K562 (cell line): Measurements from ENCODE around the gene FILIP1. TPM values are rescaled to one million over a fixed set of nuclear protein-coding genes. Genes with fewer than 3 reads are reported as not detected.

Experiments
- ATAC-seq: fragments of 200-7000 bp; cut with Tn5 transposase; 3 replicates; pipeline ENCODE4 v1.9.1; 2020; ENCODE audit warnings: moderate library complexity
- BruUV-seq: library from RNA; stranded (reverse); fragments of 400-500 nt; replicated peaks from 2 replicates; lab custom pipeline; 2021; lab: Mats Ljungman, UMichigan
- CTCF ChIA-PET: fragments of 300-600 bp; formaldehyde crosslinking; extraction: SDS; loops from one replicate; lab custom pipeline; 2021; ENCODE audit warnings: low intra/inter-chr PET ratio; lab: Yijun Ruan, JAX
- POLR2A ChIA-PET: fragments of 300-600, 350-650 bp; sonication (Branson Sonifier 250); formaldehyde crosslinking; extraction: SDS; loops from one replicate; lab custom pipeline; 2021; ENCODE audit warnings: antibody characterized with exemption, inconsistent platforms; lab: Yijun Ruan, JAX
- DNase-seq, 4 experiments: peaks; one replicate each; pipeline versions ENCODE4 v3.0.0 to v3.0.0-alpha.2; 2011 to 2018; ENCODE audit warnings: low spot score in 3 of 4, mixed read lengths in 3 of 4; ENCODE audit errors: extremely low read depth in 1 of 4
- FAIRE-seq: peaks from 2 replicates; lab custom pipeline; 2011; peaks lifted over from hg19 to GRCh38; lab: Jason Lieb, UNC
- H2AFZ ChIP-seq: 2 replicates; pipeline ENCODE4 v1.6.0; 2011; ENCODE audit warnings: low read depth, low read length, control low read depth, inconsistent platforms
- H3K27ac ChIP-seq: fragments of 200-600 bp; 3 replicates; pipeline ENCODE4 v1.8.0; 2011; ENCODE audit warnings: low read depth, mild to moderate bottlenecking, control low read depth, inconsistent platforms, low read length, moderate library complexity, mixed read lengths; ENCODE audit errors: extremely low read depth
- H3K27me3 ChIP-seq, 2 experiments: fragments of 300-600 bp in 1 of 2; 2 replicates in 1 of 2; 3 replicates in 1 of 2; pipeline versions ENCODE4 v1.6.0 to v1.8.0; 2011; ENCODE audit warnings: inconsistent platforms in 2 of 2, low read length in 2 of 2, mild to moderate bottlenecking in 1 of 2, mixed read lengths in 1 of 2, moderate library complexity in 1 of 2; ENCODE audit not compliant: control insufficient read depth in 2 of 2, insufficient read depth in 2 of 2
- H3K36me3 ChIP-seq: fragments of 300-600 bp; 3 replicates; pipeline ENCODE4 v1.8.0; 2011; ENCODE audit warnings: mild to moderate bottlenecking, low read length, inconsistent platforms; ENCODE audit not compliant: control insufficient read depth, insufficient read depth
- H3K4me1 ChIP-seq, 2 experiments: fragments of 200-600 bp in 1 of 2; replicated peaks in 1 of 2; 2 replicates in 1 of 2; 3 replicates in 1 of 2; pipeline versions ENCODE4 v1.5.1 to v1.8.0; 2011; ENCODE audit warnings: inconsistent platforms in 2 of 2, low read length in 2 of 2, mild to moderate bottlenecking in 1 of 2, mixed read lengths in 1 of 2, moderate library complexity in 1 of 2; ENCODE audit not compliant: control insufficient read depth in 2 of 2, insufficient read depth in 2 of 2
- H3K4me2 ChIP-seq: 2 replicates; pipeline ENCODE4 v1.6.1; 2011; ENCODE audit warnings: low read length, control low read depth, inconsistent platforms, mixed read lengths; ENCODE audit not compliant: insufficient read depth
- H3K4me3 ChIP-seq: fragments of 200-600 bp; sonication (generic), shearing (Covaris generic); 2 replicates; pipeline ENCODE4 v1.5.1; 2016; ENCODE audit warnings: control low read depth, inconsistent platforms
- H3K79me2 ChIP-seq: fragments of 200-600 bp; 3 replicates; pipeline ENCODE4 v1.8.0; 2011; ENCODE audit warnings: low read length, inconsistent platforms; ENCODE audit not compliant: control insufficient read depth, insufficient read depth
- H3K9ac ChIP-seq, 2 experiments: 2 replicates each; pipeline versions ENCODE4 v1.6.0 to v1.6.1; 2011; ENCODE audit warnings: low read depth in 2 of 2, low read length in 2 of 2, control low read depth in 1 of 2, inconsistent platforms in 1 of 2, mild to moderate bottlenecking in 1 of 2, mixed read lengths in 1 of 2; ENCODE audit not compliant: insufficient read depth in 1 of 2
- H3K9me1 ChIP-seq: one replicate; pipeline ENCODE4 v1.6.0; 2011; ENCODE audit warnings: inconsistent platforms, mild to moderate bottlenecking, low read length, moderate library complexity; ENCODE audit not compliant: control insufficient read depth, insufficient read depth
- H3K9me3 ChIP-seq: replicated peaks from 2 replicates; pipeline ENCODE4 v1.5.1; 2011; ENCODE audit warnings: low read depth, low read length, inconsistent platforms; ENCODE audit not compliant: control insufficient read depth, insufficient read depth
- H4K20me1 ChIP-seq: replicated peaks from 2 replicates; pipeline ENCODE4 v1.6.1; 2011; ENCODE audit warnings: low read length, inconsistent platforms, mixed read lengths; ENCODE audit not compliant: control insufficient read depth, insufficient read depth
- ARID3B ChIP-seq: fragments of 250-450 bp; sonication (Bioruptor Pico); IDR thresholded peaks from 2 replicates; pipeline ENCODE4 v1.4.0; 2020; ENCODE audit warnings: borderline replicate concordance
- ATF6 ChIP-seq: sonication (generic); formaldehyde crosslinking; IDR thresholded peaks from 2 replicates; pipeline ENCODE4 v1.4.0; 2020; ENCODE audit warnings: mild to moderate bottlenecking, missing genetic modification reagents
- LARP7 ChIP-seq: fragments of 450-650 bp; IDR thresholded peaks from 2 replicates; pipeline ENCODE4 v1.6.1; 2016
- MLLT1 ChIP-seq, 2 experiments: fragments of 450-650 bp; IDR thresholded peaks; 2 replicates each; pipeline ENCODE4 v1.6.1; 2016
- MNT ChIP-seq, 2 experiments: fragments of 450-650 bp; conservative IDR thresholded peaks; 2 replicates each; pipeline ENCODE4 v1.6.1; 2017; ENCODE audit warnings: mild to moderate bottlenecking in 2 of 2, moderate library complexity in 2 of 2
- MYBL2 ChIP-seq, 2 experiments: fragments of 450-650 bp in 1 of 2; sonication (generic) in 1 of 2; formaldehyde crosslinking in 1 of 2; IDR thresholded peaks; 2 replicates each; pipeline versions ENCODE4 v1.6.1 to v1.8.1; 2017 to 2022; ENCODE audit warnings: borderline replicate concordance in 1 of 2, inconsistent platforms in 1 of 2, low read depth in 1 of 2, mild to moderate bottlenecking in 1 of 2, missing genetic modification reagents in 1 of 2, moderate library complexity in 1 of 2
- RBM15 ChIP-seq: fragments of 200-400 bp; formaldehyde crosslinking; IDR thresholded peaks from 2 replicates; pipeline ENCODE4 v1.6.1; 2018; ENCODE audit warnings: mild to moderate bottlenecking, low read length, moderate library complexity; ENCODE audit not compliant: insufficient read depth
- ZBTB49 ChIP-seq: sonication (generic); formaldehyde crosslinking; IDR thresholded peaks from 2 replicates; pipeline ENCODE4 v1.8.0; 2022; ENCODE audit warnings: missing genetic modification reagents, mild to moderate bottlenecking, borderline replicate concordance
- ZNF668 ChIP-seq: fragments of 250-450 bp; sonication (Bioruptor Pico); IDR thresholded peaks from 2 replicates; pipeline ENCODE4 v1.8.0; 2022; ENCODE audit warnings: mild to moderate bottlenecking, inconsistent platforms
- ZZZ3 ChIP-seq: fragments of 450-650 bp; IDR thresholded peaks from 2 replicates; pipeline ENCODE4 v1.6.1; 2016; ENCODE audit warnings: antibody characterized with exemption, mild to moderate bottlenecking, moderate library complexity
- WGBS: fragments of 100-300 bp; shearing (Covaris generic); methylation state at CpG from one replicate; pipeline ENCODE4 v1.1.6; 2016; ENCODE audit warnings: low coverage, mixed read lengths; ENCODE audit not compliant: insufficient coverage; ENCODE audit errors: missing lambda C conversion rate; 5-methylcytosine and 5-hydroxymethylcytosine counted together
- in situ Hi-C: fragments of 300-500 bp; cut with MboI; formaldehyde crosslinking; loops from 4 replicates; pipeline ENCODE4 v1.15.0; 2018; ENCODE audit warnings: inconsistent platforms, mixed read lengths
- intact Hi-C: fragments of 100-400 bp; cut with micrococcal nuclease; formaldehyde crosslinking; loops from 2 replicates; pipeline ENCODE4 v1.14.2; 2022
- polyA plus RNA-seq, 8 experiments: library from polyadenylated mRNA; depleted of rRNA in 4 of 8; stranded (reverse) in 5 of 8; unstranded in 3 of 8; fragments of >200 nt; fragmentation: Nextera tagmentation in 2 of 8; fragmentation: Illumina TruSeq in 1 of 8; extraction: Ambion mirVana in 2 of 8; extraction: Trizol in 1 of 8; gene quantifications; 2 replicates each; pipeline versions ENCODE4 v1.2.1 to v1.2.3, GENCODE V29; 2011 to 2014; ENCODE audit warnings: inconsistent platforms in 1 of 8, missing spikeins in 1 of 8
- total RNA-seq, 7 experiments: library from RNA; depleted of rRNA in 6 of 7; stranded (reverse); fragments of >200 nt in 6 of 7; fragmentation: Illumina TruSeq in 2 of 7; extraction: Trizol in 2 of 7; gene quantifications; 2 replicates each; pipeline versions ENCODE4 v1.2.1 to v1.2.3, GENCODE V29; 2011 to 2021; ENCODE audit warnings: low replicate concordance in 1 of 7

Gene FILIP1
- total and polyA plus RNA-seq, 9 of the 15 experiments (the other 6 are each of a cell fraction or from before 2014, with no cell fraction given) = 0.03 to 0.25 (median 0.10) TPM; not detected in 1

GRCh38 chr6:75437421-75437891 lies 56.1 kb downstream of the FILIP1 start (continued):
- TF ChIP-seq ARID3B (CRISPR knock-in tag) (no peak), RBM15 (no peak), MNT (conservative IDR thresholded peaks at IDR 0.05) (no peak)

- no TSS peak for BruUV-seq
- ATAC-seq (no peak), FAIRE-seq (no peak), DNase-seq (no peak)
- no peak overlapping the region for H3K9ac ChIP-seq
- H3K4me2 ChIP-seq = no peak overlapping the region
- H3K4me3 ChIP-seq = no peak overlapping the region
- no peak overlapping the region for H2AFZ ChIP-seq
- intact Hi-C loops = no loop called here
- no peaks in the 10 kb centered on the region for H3K9me1 ChIP-seq
- no peaks in the 10 kb centered on the region for H4K20me1 ChIP-seq
- no peaks in the 10 kb centered on the region for H3K79me2 ChIP-seq
- WGBS = 0% methylated on average over 4 of the region's 4 CpGs
- ChIA-PET POLR2A (interaction anchor here (1.7 kb wide), 1 partner anchor 24 kb away, joined by 4 read pairs; no protein-coding TSS in a partner anchor), CTCF (no interaction called here)
- no peak overlapping the region for H3K27ac ChIP-seq
- no peaks in the 10 kb centered on the region for H3K27me3 ChIP-seq
- in situ Hi-C loops = no loop called here
- H3K36me3 ChIP-seq = no peaks in the 10 kb centered on the region
- H3K4me1 ChIP-seq = no peaks in the 10 kb centered on the region
- no peaks in the 10 kb centered on the region for H3K9me3 ChIP-seq
- TF ChIP-seq MYBL2 (IDR thresholded peaks at IDR 0.05; ENCODE audit: low read depth) (no peak), MYBL2 (CRISPR knock-in tag; IDR thresholded peaks at IDR 0.05; ENCODE audit: borderline replicate concordance) (no peak), ZBTB49 (no peak), ZZZ3 (no peak), ZNF668 (no peak), MLLT1 (IDR thresholded peaks at IDR 0.05) (no peak), ATF6 (CRISPR knock-in tag) (no peak), LARP7 (no peak)
These were observed 56.7 kb downstream of the FILIP1 start for GRCh38 chr6:75436869-75437268.
